ENCODE measurements around the gene JAZF1. TPM values are rescaled to one million over a fixed set of nuclear protein-coding genes. Genes with fewer than 3 reads are reported as not detected.

The JAZF1 gene
- total RNA-seq, 4 donors from 2014 or later = 12.7 to 19.2 (median 14.7) TPM

- H3K4me1 ChIP-seq = peaks cover 4 to 26% of the 10 kb centered on the region in 2 donors
- 95 to 96% methylated on average over 3 of the region's 3 CpGs for whole genome bisulfite sequencing, 2 donors
- intact Hi-C loops (cut with DNase I) = no loop called here
- H3K9me3 ChIP-seq = no peaks in the 10 kb centered on the region
- no peaks in the 10 kb centered on the region for H3K36me3 ChIP-seq
- no peak overlapping the region for H3K4me3 ChIP-seq (replicated peaks in 1 of 3)
- no peak overlapping the region for H3K27ac ChIP-seq
- TF ChIP-seq POLR2A (IDR thresholded peaks at IDR 0.05) (no peak), CTCF (IDR thresholded peaks at IDR 0.05) (no peak)
- DNase-seq = no peak
- no peaks in the 10 kb centered on the region for H3K27me3 ChIP-seq
Measured at GRCh38 chr7:28130277-28130676, 50.3 kb downstream of the JAZF1 start.

- Histone ChIP-seq H3K9me3 (no peaks in the 10 kb centered on the region), H3K27ac (no peak overlapping the region), H3K4me3 (replicated peaks in 1 of 3) (no peak overlapping the region), H3K4me1 (peaks cover 0 to 19% of the 10 kb centered on the region in 2 donors), H3K27me3 (no peaks in the 10 kb centered on the region), H3K36me3 (no peaks in the 10 kb centered on the region)
- DNase-seq = no peak
- TF ChIP-seq CTCF (IDR thresholded peaks at IDR 0.05) (no peak), POLR2A (IDR thresholded peaks at IDR 0.05) (no peak)
- intact Hi-C loops (cut with DNase I) = no loop called here
Measured at GRCh38 chr7:28128608-28129007, 52.0 kb downstream of the JAZF1 start.

- Histone ChIP-seq H3K4me1 (peaks cover 0 to 13% of the 10 kb centered on the region in 2 donors), H3K9me3 (no peaks in the 10 kb centered on the region), H3K27ac (no peak overlapping the region), H3K27me3 (no peaks in the 10 kb centered on the region), H3K36me3 (no peaks in the 10 kb centered on the region), H3K4me3 (replicated peaks in 1 of 3) (no peak overlapping the region)
- DNase-seq = no peak
- TF ChIP-seq POLR2A (IDR thresholded peaks at IDR 0.05) = no peak
- TF ChIP-seq CTCF (IDR thresholded peaks at IDR 0.05) = no peak
- whole genome bisulfite sequencing, 2 donors = 86 to 95% methylated on average over 5 of the region's 5 CpGs
- intact Hi-C loops (cut with DNase I) = no loop called here
Measured at GRCh38 chr7:28126410-28127041, 54.1 kb downstream of the JAZF1 start.

- DNase-seq = no peak
- Histone ChIP-seq H3K9me3 (no peaks in the 10 kb centered on the region), H3K4me1 (peaks cover 0 to 13% of the 10 kb centered on the region in 2 donors), H3K27me3 (no peaks in the 10 kb centered on the region), H3K27ac (no peak overlapping the region), H3K4me3 (replicated peaks in 1 of 3) (no peak overlapping the region), H3K36me3 (no peaks in the 10 kb centered on the region)
- TF ChIP-seq CTCF (IDR thresholded peaks at IDR 0.05) = no peak
- TF ChIP-seq POLR2A (IDR thresholded peaks at IDR 0.05) = no peak
- WGBS, 2 donors = 87 to 88% methylated on average over 4 of the region's 4 CpGs
- intact Hi-C loops (cut with DNase I) = no loop called here
Measured at GRCh38 chr7:28125431-28126409, 54.9 kb downstream of the JAZF1 start.

- no peak for DNase-seq
- H3K4me1 ChIP-seq = peaks cover 0 to 6% of the 10 kb centered on the region in 2 donors
- no peak for TF ChIP-seq CTCF (IDR thresholded peaks at IDR 0.05)
- no peak for TF ChIP-seq POLR2A (IDR thresholded peaks at IDR 0.05)
- no peaks in the 10 kb centered on the region for H3K36me3 ChIP-seq
- no peaks in the 10 kb centered on the region for H3K9me3 ChIP-seq
- intact Hi-C loops (cut with DNase I) = no loop called here
- no peak overlapping the region for H3K27ac ChIP-seq
- H3K27me3 ChIP-seq = no peaks in the 10 kb centered on the region
- 95 to 97% methylated on average over 2 of the region's 2 CpGs for WGBS, 2 donors
- H3K4me3 ChIP-seq (replicated peaks in 1 of 3) = no peak overlapping the region
Measured at GRCh38 chr7:28124413-28124812, 56.2 kb downstream of the JAZF1 start.
